Posterior vena cava (tissue), 2 donors: Measurements from ENCODE around the gene FHIT. TPM values are rescaled to one million over a fixed set of nuclear protein-coding genes. Genes with fewer than 3 reads are reported as not detected.
"Not testable (repeated sequence)": the region's sequence is repeated elsewhere in the genome, so short reads cannot be mapped to it uniquely, and the experiment has no call there.

Experiments
- DNase-seq: peaks from one replicate; pipeline ENCODE4 v3.0.0-alpha.2; 2020; ENCODE audit warnings: low spot score
- intact Hi-C, 2 donors: fragments of 100-400 bp; cut with DNase I; formaldehyde crosslinking; loops; one replicate each; pipeline versions ENCODE4 v1.14.1 to v1.14.2; 2022 to 2023
- total RNA-seq, 2 donors: library from RNA; stranded (reverse); fragmentation: NEBNext Ultra II Directional; extraction: Animal tissue kit (Norgen Biotek cat#: 25700); gene quantifications; one replicate each; pipeline ENCODE4 v1.2.1, GENCODE V29; 2021
- donor health status: DM: yes; HTN: yes; CAD: no.
- donor health status: DM: yes; HTN: yes; CAD: no.

FHIT gene
- total RNA-seq, 2 donors from 2014 or later, result 6.0 to 9.2 TPM

DNA sequence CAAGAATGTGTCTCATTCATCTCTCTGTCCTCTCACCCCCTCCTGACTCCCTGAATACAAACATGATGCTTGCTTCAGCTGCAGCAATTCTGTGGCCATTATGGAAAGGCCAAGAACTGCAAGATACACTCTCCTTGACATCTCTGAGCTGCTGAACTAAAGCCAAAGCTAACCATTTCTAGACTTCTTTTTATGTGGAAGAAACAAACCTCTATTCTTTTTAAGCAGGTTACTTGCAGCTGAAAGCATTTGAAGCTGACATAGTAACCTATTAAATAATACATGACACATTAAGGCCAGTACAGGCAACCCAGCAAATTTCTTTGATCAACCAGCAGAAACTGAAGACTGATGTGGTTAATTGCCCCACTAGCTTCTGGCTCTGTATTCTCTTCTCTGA lies 17.5 kb downstream of the FHIT start:
- intact Hi-C loops, result no loop called here

DNA sequence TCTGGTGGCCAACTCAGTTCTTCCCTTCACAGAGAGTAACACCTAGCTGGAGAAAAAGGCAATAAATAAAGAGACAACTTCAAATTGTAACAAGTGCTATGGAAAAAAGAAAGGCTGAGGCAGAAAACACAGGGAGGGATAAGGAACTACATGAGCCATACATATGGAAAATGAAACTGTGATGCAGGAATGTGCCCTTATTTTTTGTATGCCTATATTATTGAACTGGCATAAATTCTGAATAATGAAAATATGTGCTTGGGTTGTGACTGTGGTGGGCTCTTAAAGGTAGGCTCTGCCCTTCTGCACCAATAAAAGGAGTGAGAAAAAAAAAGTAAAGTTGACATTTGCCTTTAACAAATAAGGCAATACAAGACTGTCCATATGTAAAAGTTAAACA lies 19.6 kb downstream of the FHIT start:
- intact Hi-C loops, result no loop called here
- no peak for DNase-seq

More for the DNA sequence above, 17.5 kb downstream of the FHIT start:
- no peak for DNase-seq

DNA sequence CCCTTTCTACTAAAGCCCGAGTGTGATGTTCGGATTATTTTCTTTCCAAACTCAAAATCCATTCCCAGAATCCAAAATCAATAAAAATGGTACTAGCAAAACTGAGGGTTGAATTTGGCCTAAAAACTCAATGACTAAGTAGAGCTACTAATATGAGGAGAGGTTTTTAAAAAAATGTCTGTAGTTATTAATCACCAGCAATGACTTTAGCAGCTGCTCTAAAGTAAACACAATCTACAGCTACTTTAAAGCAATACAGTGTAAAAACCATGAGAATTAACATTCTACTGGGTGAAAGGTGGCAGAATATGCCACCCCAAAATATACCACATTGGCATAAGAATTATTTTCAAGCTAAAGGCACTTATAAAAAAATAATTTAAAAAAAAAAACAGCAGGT lies 23.5 kb downstream of the FHIT start:
- intact Hi-C loops, result no loop called here
- DNase-seq, result no peak

DNA sequence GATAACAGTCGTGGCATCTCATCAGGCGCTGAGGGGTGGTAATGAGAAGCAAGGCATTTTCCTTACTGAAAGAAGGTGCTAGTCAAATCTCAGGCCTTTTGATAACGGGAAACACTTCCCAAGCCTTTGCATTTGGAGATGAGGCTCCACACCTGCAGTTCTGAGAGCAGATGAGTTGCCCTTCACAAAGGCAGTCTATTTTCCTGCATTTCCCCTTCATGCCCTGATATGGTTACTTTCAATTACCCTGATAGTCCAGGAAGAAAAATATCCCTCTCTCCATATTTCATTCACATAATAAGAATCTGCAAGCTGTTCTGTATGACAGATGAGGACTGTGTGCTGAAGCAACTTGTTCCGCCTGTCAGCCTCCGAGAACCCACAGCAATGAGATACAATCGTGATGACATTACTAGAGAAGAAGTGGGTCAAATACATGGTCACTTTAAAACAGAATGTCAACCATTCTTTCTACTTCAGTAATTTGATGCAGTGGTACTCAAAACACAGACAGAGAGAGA lies 25.0 kb downstream of the FHIT start:
- DNase-seq, result no peak
- intact Hi-C loops, result no loop called here

DNA sequence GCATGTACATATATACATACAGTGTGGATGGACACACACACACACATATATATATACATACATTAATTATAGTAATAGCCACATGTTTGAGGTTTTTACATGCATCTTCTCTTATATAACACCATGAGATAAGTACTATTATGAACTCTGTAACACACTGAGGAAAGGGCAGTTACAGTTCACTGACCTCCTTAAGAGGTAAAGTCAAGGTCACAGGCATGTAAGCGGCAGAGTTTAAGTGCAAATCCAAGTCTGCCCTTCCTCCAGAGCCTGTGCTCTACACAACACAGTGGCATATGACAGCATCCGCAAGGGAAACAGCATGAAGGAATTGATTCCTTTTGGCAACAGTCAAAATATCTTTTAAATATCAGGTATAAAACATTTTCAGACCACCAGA lies 26.4 kb downstream of the FHIT start:
- intact Hi-C loops, result no loop called here

DNA sequence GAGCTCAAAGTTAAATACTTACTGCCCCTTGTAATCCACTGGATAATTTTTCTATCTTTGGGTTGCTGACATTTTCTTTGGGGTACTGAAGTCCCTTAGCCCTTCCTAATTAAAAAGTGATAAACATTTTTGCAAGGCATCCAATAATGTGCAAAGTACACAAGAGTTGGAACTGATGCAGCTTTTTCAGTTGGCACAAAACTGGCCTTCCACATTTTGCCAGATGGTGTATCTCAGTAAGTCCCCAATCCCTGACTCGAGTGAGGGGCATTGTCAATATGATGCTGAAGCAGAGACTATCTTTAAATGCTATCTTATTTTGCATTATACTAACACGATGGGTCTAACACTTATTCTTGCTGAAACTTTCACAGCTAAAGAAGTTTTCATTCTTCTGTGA lies 27.8 kb downstream of the FHIT start:
- intact Hi-C loops, result no loop called here
- no peak for DNase-seq

More for the DNA sequence above, 26.4 kb downstream of the FHIT start:
- no peak for DNase-seq

DNA sequence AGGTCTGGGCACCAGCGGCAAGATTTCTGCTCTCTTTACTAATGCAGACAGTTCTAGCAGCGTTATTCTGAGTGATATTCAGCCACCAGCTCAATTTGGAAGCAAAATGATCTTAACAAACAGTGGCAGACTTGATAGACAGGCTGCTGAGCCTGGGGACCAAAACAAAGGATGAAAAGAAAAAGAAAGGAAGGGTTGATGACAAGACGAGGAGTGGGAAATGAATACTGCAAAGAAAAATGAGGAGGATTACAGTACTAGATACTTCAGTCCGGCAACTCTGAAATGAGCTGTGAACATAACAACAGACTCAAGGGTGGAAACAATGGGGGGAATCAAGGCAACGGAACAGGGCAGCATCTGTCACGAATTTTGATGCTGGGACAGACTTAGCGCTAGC lies 28.8 kb downstream of the FHIT start:
- intact Hi-C loops, result no loop called here
- no peak for DNase-seq

DNA sequence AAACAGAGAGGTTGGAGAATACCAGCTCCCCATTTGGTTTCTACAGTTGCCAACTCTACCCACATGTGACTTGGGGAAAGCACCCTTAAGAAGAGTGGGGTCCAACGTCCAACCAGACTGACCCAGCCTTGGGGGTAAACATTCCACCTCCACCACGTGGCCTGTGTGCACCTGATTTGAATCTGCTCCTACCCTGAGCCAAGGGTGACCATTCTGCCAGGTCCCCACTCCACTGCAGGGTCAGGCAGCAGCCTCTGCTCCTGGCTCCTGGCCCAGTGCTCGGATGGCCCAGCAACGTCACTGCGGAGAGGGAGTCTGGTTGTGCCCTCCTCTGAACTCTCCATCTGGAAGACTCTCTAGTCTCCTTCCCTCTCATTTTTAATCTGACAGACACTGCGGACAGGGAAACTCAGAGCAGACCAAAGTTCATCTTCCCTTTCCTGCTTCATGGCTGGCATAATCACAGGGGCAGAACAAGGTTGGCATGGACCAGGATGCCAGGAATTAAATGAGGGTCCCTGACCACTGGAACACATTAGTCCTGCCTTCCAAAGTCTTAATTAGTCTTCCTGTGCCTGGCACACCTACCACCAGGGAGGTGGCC lies 29.4 kb downstream of the FHIT start:
- DNase-seq, result no peak
- intact Hi-C loops, result no loop called here

DNA sequence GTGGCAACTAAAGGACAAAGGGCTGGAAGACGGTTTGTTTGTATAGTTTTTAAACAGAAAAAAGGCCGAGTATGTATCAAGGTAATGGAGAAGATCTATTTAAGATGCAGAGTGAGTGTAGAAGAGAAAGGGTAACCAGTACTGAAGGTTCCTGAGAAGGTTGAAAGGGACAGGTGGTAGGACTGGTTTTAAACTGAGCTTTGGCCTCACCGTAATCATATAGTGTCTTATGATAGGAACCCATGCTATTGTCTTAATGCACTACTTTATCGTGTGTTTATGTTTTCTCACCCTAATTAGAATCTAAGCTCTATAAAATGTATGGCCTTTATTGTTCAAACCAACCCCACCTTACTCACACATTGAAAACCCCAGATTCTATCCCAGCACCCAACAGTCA lies 32.7 kb downstream of the FHIT start:
- intact Hi-C loops, result no loop called here
- no peak for DNase-seq

DNA sequence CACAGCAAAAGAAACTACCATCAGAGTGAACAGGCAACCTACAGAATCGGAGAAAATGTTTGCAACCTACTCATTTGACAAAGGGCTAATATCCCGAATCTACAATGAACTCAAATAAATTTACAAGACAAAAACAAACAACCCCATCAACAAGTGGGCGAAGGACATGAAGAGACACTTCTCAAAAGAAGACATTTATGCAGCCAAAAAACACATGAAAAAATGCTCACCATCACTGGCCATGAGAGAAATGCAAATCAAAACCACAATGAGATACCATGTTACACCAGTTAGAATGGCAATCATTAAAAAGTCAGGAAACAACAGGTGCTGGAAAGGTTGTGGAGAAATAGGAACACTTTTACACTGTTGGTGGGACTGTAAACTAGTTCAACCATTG lies 35.1 kb downstream of the FHIT start:
- intact Hi-C loops, DNase-seq: not testable (repeated sequence)

DNA sequence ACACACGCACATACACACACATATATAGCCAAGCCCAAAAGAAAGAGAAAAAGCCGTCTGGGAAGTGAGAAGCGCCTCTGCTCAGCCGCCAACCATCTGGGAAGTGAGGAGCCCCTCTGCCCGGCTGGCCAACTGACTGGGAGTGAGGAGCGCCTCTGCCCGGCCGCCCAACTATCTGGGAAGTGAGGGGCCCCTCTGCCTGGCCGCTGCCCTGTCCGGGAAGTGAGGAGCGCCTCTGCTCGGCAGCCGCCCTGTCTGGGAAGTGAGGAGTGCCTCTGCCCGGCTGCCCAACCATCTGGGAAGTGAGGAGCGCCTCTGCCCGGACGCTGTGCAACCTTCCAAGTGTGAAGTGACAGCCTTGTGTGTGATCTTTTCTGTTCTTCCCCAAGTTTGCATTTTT lies 49.2 kb downstream of the FHIT start:
- DNase-seq, result no peak
- intact Hi-C loops, result no loop called here

DNA sequence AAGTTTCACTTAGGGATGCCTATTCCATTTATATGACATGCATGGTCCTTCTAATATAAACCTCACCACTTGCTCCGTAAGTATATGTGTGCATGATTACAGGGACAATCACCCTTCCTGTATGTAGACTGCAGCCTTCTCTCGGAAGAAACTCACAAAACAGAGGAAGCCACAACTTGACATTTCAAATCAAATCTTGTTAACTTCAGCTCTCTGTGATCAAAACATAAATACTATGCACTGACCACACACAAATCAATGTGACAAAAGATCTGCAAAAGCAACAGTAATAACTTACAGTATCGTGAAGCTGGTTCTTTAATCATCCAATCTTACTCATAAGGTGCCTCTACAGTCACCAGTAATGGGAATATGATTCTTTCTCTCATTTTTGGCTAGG lies 50.2 kb downstream of the FHIT start:
- DNase-seq, result no peak
- intact Hi-C loops, result no loop called here

DNA sequence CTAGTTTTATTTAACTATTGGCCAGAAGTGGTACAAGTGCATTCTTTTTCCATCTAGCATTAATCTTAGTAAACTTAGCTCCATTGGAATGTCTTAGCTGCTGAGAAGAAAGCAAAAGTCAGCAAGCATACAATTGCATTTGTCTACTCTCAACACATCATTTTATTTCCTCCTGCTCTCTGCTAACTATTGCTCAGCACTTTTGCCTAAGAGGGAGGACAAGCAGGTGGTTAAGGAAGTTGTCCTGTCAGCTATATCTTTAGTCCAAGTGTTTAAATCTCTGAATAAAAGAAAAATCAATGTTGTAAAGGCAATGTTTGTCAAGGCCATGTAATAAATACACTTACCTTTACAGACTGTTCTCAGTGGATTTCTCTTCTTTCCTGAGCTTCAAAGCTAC lies 51.0 kb downstream of the FHIT start:
- no peak for DNase-seq
- intact Hi-C loops, result no loop called here

DNA sequence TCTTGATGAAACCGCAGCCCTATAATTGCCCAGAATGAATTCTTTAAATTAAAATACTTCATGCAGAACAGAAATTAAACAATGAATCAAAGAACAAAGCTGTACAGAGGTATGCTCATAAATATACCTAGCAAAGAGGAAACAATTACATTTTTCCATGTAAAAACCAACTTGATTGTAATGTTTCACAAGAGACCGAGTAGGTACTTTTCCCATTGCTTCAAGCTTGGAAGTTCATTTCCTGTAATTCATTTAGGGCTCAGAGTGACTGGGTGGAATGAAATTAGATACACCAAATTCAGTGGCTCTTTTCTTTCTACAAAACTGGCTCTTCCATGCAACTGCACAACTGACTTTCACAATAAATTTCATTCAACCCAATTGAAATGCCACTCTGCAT lies 51.4 kb downstream of the FHIT start:
- DNase-seq, result no peak
- intact Hi-C loops, result no loop called here

DNA sequence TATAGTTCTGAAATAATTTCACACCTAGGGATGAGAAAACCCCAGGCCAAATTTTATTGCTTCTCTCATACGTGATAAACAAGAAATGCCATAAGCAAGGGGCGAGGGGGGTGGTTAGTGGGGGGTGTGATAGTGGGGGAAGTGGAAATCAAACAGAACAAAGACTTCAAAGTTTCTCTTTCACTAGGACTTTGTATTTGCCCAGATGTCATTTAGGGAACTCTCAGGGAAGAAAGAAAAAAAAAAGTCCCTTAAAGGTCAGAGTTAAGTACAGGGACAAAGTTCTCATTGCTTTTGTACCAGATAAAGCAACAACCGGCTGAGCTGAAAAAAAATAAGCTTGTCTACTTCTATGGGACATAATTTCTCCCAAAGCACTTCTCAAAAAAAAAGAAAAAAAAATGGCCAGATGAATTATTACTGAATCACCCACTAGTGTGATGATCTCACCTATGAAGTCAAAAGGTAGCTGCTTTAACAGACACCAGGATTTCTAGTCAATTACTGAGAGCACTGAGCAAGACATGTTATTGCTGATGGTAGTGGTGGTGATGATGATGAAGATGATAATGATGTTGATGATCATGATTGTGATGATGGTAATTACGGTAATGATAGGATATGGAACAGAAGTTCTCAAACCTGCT lies 56.2 kb downstream of the FHIT start:
- intact Hi-C loops, result no loop called here

DNA sequence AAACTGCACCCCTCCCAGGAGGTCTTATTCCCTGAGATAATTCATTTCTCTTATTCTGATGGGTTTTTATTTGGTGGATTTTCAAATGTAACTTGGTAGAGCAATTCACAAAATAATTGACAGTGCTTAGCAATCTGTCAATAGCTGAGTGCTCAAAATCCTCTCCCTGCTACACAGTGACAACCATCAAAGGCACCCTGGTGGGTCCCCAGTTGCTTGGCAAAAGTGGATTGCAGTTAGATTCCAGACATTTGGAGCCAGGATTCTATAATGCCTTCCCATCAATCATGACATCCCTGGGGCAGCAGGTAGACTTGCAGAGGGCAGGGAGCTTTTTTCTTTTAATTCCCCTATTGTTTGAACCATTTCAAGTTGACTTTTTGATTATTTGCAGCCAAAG lies 59.0 kb downstream of the FHIT start:
- no peak for DNase-seq
- intact Hi-C loops, result no loop called here

More for the DNA sequence above, 56.2 kb downstream of the FHIT start:
- DNase-seq, result no peak

DNA sequence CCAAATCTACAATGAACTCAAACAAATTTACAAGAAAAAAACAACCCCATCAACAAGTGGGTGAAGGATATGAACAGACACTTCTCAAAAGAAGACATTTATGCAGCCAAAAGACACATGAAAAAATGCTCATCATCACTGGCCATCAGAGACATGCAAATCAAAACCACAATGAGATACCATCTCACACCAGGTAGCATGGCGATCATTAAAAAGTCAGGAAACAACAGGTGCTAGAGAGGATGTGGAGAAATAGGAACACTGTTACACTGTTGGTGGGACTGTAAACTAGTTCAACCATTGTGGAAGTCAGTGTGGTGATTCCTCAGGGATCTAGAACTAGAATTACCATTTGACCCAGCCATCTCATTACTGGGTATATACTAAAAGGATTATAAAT lies 61.0 kb downstream of the FHIT start:
- intact Hi-C loops, DNase-seq: not testable (repeated sequence)

DNA sequence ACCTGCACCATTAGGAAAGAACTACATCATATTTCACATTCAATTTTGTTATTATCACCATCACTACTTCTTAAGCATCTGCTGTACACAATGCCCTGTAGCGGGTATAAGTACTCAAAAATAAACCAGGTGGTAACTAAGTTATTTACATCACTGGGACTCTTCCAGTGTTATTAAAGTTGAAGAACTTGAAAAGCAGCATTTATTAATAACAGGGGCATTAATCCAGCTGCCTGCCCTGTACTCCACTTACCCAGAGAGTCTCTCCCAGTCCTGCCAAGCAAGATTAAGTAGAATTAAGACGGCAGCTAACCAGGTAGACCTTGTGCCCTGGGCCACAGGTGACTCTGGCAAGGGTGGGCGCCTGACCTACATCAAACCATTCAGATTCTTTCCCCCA lies 65.2 kb downstream of the FHIT start:
- intact Hi-C loops, result no loop called here
- no peak for DNase-seq

DNA sequence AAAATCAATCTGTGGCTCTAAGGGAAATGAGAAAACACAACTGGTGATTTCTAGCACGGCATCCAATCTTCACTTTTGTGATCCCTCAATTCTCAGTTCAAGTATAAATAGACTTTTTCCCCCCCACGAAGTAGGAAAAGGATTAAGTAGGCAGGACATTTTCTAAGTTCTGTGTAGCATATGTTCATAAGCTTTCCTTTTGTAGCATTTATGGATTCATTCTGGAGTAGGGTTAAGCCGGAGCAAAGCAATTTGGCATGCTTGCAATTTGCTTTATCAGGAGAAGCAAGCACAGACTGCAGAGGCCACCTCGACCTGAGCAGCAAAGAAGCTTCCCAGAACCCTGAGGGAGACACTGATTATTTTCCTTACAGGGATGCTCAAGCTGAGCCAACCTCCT lies 66.3 kb downstream of the FHIT start:
- intact Hi-C loops, result no loop called here
- no peak for DNase-seq

DNA sequence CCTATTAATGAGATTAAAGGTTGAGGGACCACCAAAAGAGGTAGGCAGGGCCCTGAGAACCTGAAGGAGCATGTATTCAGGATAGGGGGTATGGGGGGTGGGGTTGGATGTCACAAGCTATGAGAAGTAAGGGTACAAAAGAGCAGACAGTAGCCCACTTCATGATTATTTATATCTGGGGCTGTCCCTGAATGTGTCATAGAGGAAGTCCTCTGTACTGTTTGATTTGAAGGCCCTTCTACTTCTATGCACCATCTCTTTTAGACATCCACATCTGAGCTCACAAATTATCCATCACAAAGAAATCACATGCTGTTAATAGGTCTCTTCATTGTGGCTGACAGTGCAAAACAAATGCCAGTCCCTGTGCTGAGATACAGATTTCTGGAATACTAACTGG lies 68.6 kb downstream of the FHIT start:
- intact Hi-C loops, result no loop called here
- DNase-seq, result no peak

DNA sequence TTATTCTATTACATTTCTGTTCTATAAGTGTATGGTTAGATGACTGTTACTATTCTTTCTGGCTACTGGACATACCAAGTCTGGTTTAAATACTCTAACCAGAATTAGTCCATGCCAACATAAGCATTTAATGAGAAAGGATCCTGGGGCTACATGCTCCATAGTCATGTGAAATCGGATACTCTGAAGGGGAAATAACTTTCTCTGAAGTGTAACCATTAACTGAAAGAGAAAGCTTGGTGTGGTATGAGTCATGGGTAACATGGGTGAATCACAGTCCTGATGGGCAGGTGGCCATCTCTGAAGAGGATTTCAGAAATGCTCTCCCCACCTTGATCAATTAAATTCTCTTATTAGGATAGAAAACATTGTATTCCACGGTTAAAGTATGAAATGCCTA lies 69.4 kb downstream of the FHIT start:
- intact Hi-C loops, result no loop called here
- DNase-seq, result no peak
